HG02623 (cell line): Measurements from ENCODE around the gene IKZF4.

Source experiments
- ATAC-seq: cut with Tn5 transposase; IDR thresholded peaks from one replicate; pipeline ENCODE4 v1.9.1; 2021; ENCODE audit warnings: moderate library complexity; ENCODE audit not compliant: unreplicated experiment

IKZF4 gene

DNA sequence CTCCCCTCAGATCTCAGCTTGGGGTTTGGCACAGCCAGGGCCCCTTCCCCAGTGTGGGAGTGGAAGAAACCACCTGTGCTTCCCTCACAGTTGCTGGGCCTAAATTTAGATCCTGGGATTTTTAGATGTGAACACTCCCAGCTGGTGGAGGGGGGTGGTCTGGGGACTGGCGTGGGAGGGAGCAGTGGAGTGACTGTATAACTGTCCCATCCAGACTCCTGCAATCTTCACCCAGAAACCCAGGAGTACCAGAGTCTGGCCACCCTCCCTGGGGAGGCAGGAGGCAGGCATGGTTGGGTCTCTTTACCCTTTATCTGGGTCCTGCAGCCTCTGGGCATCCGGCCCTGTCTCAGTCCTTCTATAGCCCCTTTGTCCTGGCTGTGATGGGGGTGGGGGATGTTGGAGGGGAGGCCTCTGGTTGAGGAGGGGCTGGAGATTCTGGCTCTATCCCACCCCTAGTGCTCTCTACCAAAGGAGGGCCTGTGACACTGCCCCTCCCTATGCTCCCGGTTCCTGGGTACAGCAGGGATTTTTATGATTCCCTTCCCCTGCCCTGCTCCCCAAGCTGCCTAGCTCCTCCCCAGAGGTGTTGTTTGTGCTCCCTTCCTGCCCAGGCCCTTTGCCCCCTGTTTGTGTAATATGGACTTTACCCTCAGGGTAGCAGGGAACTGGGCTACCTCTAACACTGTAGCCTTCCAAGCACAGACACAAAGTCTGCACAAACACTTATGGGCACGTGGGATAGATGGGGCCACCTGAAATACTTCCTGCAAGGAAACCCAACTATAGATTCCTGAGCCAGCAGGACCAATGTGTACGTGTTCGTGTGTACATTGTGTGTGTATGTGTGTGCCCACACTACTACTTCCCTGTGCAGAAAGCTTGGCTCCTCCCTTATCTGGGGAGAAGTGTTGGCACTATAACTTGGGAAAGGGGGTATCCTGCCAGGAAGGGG lies 60.8 kb downstream of the IKZF4 start:
- ATAC-seq, result no peak

DNA sequence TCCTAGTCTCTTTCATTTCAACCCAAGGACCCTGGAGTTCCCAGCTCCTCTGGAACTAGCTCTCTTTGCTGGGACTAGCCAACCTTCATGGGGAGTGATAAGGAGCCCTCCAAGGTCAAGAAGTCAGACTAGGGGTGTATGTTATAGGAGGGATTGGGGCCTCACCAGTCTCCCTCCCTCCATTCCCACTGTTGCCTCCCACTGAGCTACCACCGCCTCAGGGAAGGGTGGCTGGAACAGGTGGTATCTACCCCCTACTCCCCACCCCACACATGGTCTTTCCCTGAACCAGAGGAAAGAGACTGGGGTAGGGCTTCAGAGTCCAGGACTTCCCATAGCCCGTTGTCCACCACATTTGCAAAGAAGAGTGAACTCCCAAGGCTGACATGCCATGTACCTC lies 61.5 kb downstream of the IKZF4 start:
- no peak for ATAC-seq

DNA sequence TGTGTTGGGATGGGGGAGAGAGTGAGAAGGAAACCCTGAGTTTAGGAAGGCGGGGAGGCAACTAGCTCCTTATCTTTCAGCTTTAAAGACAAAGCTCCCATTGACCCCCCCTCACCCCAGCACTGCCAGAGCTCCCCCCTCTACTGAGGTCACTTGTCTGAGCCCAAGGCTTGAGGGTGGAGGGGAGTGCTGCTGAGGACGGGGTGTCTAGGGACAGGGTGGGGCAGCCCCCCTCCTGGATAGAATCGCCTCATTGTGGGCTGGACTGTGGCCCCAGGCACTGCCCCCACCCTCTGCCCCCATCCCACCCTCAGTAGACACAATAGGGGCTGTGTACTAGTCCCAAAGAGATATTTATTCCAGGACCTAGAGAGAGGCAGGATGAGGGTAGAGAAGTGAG lies 62.1 kb downstream of the IKZF4 start:
- no peak for ATAC-seq

DNA sequence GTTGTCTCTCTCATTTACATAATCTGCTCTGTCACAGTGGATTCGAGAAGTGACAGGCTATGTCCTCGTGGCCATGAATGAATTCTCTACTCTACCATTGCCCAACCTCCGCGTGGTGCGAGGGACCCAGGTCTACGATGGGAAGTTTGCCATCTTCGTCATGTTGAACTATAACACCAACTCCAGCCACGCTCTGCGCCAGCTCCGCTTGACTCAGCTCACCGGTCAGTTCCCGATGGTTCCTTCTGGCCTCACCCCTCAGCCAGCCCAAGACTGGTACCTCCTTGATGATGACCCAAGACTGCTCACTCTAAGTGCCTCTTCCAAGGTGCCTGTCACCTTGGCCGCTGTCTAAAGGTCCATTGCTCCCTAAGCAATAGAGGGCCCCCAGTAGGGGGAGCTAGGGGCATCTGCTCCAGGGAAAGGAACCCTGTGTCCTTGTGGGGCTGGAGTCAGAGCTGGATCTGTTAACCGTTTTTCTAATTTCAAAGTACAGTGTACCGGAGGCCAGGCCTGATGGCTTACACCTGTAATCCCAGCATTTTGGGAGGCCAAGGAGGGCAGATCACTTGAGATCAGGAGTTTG lies 64.2 kb downstream of the IKZF4 start:
- no peak for ATAC-seq

DNA sequence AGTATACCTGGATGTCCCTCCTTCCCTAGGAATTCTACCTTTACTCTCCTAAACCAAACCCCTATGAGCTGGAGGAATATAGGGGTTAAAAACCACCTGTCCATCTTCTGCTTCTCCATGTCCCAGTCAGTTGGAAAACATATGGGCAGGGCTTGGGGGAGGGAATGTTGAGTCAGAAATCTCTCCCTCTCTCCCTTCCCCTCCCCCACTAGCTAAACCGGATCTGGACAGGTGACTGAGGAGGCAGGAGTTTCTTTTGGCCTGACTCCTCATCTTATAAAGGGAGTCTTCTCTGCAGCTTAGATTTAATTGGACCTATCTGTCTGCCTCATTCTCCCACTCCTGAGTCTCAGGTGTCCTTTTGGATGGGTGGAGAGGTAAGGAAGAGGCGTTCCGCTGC lies 65.3 kb downstream of the IKZF4 start:
- no peak for ATAC-seq

DNA sequence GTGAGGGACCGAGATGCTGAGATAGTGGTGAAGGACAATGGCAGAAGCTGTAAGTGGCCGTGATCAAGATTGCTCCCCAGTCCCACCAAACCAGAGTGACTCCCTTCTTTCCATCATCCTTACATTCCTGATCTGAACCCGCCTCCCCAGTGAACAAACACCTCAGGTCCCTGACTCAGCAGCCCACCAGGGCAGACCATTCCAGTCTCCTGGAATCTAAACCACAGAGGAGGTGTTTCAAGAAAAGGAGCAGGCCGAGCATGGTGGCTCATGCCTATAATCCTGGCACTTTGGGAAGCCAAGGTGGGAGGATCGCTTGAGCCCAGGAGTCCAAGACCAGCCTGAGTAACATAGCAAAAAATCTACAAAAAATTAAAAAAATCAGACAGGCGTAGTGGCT lies 65.8 kb downstream of the IKZF4 start:
- no peak for ATAC-seq

DNA sequence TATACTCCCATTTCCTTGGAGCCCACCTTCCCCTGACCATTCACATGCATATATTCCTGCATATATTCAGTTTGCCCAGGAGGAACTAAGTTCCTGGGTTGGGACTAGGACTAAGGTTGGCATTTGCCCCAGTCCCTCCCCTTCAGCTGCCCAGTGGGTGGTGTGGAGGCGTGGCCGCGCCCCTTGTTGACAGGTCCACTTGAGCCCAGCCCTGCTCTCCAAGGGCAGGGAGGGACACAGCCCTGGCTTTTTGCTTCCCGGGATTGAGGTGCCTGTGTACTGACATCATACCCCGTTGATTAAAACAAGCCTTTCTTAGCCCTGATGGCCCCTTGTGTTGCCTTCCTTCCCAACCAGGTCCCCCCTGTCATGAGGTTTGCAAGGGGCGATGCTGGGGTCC lies 66.4 kb downstream of the IKZF4 start:
- no peak for ATAC-seq
